HG03108 (cell line): ENCODE data around the gene CLRN1.

Experiments
- ATAC-seq: cut with Tn5 transposase; IDR thresholded peaks from one replicate; pipeline ENCODE4 v1.9.1; 2021; ENCODE audit warnings: moderate library complexity; ENCODE audit not compliant: unreplicated experiment

Gene CLRN1

GRCh38 chr3:150925751-150926201, 46.8 kb downstream of the CLRN1 start:
- peak; percentile 79 for ATAC-seq

- ATAC-seq, result no peak
These were observed 49.9 kb downstream of the CLRN1 start for GRCh38 chr3:150922611-150923010.

DNA sequence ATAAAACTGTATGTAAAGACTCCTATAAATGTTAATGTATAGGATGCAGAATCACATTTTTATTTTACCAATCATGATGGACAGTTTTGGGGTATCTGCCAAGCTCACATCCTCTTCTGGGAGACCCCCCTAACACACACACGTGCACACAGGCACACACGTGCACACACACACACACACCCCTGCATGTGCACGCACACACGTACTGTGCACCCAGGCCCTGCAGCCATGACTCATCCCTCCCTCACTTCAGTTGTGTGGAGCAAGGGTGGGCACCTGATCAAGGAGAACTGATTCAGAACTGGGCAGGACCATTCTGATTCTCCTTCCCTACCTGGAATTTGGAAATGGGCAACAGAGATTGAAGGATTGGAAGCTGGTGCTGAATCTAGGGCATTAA, 51.3 kb downstream of the CLRN1 start:
- ATAC-seq, result no peak

GRCh38 chr3:150920236-150920635, 52.3 kb downstream of the CLRN1 start:
- no peak for ATAC-seq

GRCh38 chr3:150917951-150918350, 54.6 kb downstream of the CLRN1 start:
- no peak for ATAC-seq

- no peak for ATAC-seq
These were observed 59.2 kb downstream of the CLRN1 start for GRCh38 chr3:150913133-150913922.

DNA sequence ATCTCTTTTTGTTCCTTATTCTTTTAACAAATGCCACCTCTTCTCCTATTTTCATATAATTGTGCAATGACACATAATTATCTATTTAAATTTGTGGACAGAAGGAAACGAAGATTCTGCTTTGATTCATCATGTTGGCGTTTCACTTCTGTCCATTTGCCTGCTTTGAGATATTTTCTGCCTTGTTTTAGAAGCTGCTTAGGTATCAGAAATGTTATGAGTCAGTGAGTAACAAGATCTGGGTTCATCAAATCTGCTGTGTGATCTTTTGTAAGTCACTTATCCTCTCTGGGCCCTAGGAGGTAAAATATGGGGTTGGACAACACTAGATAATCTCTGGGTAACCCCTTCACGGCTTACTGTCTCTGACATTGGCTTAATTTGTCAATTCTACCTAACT, 60.0 kb downstream of the CLRN1 start:
- ATAC-seq, result no peak

DNA sequence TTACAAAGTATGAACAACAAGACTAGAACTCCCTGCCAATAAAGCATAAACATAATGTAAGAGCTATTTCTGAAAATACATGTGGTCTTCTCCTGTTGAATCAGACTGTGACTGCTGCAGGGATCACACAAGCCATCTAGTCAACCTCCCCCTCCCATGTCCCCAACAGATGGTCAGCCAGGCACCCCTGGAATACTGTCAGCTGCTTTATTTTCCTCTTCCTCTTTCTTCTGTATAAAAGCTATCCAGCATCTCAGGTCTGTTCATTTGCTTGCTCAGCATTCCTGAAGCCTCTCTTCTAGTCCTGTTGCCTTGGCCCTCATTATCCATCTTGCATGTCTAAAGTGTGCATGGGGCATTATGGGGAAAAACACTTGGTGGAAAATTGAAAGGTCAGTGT, 60.8 kb downstream of the CLRN1 start:
- no peak for ATAC-seq

DNA sequence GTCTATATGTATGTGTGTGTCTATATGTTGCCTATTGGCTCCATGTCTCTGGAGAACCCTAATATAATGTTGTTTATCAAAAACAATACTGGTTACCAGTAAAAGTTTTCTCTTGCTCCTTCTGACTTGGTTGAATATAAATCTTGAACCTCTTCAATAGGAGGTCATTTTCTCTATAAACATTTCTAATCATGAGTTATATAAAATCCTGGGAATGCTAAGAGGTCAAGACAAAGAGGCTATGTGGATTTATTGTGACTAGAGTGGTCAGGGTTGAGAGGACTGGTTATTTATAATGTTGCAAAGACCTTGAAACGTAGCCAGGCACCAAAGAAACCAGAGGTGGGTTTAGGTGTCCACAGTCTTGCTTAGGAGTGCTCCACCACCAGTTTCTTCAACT, 66.1 kb downstream of the CLRN1 start:
- no peak for ATAC-seq

GRCh38 chr3:150905746-150906145, 66.8 kb downstream of the CLRN1 start:
- ATAC-seq, result no peak

DNA sequence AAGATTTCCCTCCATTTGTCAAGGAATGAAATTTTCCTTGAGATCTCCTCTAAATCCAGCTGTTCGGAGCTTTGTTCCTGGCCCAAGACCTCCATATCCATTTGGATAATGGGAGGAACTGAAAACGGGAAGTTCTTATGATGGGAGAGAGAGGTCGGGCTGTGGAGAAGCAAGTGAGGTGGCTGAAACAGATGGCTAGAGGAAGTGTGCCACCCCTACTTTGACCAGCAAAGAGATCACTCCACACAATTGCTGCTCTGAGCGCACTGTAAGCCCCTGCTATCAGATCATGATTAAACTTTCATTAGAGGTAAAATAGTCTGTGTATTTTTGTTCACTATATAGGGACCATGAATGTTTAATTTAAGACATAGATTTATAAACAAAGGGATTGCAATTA, 67.2 kb downstream of the CLRN1 start, which contains the start of gene MINDY4B:
MINDY4B (minus strand) TSS at position 101 of the 400 bp plus-strand sequence; CDS start at position 101, 0 bp downstream.
- no peak for ATAC-seq

- no peak for ATAC-seq
These were observed 69.5 kb downstream of the CLRN1 start for GRCh38 chr3:150902988-150903387.

- no peak for ATAC-seq
These were observed 70.7 kb downstream of the CLRN1 start for GRCh38 chr3:150901793-150902192.

DNA sequence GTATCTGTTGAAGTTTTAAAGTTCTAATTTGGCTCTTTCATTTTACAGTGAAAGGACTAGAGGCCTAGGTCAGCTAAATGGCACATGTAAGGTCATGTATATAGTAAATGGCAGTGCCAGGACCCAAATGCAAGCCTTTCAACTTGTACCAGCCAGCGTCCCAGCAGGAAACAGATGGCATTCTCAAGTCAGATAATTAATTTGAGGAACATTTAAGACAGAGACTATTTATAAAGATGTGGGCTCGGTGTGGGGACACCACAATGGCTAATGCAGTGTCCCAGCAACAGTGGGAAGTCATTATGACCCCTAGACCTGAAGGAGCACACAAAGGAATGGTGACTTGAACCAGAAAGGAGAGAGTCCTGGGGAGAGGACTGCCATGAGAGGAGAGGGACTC, 73.4 kb downstream of the CLRN1 start:
- no peak for ATAC-seq

DNA sequence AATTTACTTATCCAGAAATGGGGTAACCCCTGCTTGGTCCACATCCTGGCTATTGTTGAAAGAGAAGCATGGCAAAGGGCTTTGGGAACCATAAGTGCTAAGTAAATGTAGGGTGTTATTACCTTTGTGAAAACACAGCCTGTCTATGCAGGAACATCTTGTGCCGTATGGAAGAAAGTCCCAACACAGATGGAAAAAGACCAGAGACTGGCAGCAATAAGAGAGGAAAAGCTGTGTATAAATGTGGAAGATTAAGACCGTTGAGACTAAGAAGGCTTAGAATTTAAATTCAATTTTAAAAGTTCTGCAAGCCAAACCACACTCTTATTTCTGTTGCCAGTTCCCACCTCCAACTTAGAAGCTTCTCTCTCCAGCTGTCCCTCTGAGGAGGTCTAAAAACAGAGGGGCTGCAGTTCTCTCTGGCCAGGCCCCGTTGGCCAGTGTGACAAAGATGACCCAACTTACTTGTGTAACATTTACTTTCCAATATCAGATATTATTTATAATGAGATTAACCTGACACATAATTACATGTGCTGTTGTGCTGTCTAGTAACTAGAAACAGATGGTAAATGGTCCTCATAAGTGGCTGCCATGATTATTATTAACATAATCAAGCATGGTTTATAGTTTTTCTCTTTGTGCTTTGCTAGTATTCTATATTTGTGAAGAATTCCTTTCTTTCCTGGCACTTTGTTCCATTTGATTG, 74.3 kb downstream of the CLRN1 start:
- ATAC-seq, result no peak

DNA sequence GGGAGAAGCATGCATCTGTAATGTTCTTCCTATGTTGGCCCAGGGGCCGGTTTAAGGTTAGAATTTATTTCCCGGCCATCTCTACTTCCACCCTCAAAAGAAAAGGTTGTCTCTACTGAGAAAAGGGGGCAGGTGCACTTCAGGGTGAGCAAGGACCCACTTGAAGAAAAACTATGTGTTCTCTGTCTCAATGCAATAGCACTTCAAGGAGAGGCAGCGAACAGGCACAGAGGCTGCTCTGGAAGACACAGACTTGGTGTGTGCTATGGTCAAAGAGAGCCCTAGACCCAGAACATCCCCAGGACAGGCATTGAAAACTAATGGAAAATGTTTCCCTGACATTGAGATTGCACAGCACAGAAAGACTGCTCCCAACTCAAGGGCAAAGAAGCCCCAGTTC, 74.9 kb downstream of the CLRN1 start:
- ATAC-seq, result no peak

DNA sequence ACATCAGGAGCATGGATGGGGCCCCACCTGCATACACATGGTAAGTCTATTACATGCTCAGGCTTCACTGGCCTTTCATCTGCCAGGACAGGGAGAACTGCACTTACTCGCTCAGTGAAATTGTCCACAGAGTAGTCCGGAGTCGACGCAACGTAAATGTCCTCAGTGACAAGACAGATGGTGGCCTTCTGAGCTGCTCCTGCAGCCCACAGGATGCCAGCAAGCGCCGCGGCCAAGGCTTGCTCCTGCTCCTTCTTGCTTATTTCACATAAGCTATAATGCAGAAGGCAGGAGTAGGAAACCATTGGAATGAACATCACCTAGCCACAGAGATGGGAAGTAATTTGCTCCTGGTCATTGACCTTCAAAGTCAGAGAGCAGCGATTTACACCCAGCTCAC, 81.7 kb downstream of the CLRN1 start:
- ATAC-seq, result no peak

- no peak for ATAC-seq
These were observed 82.2 kb downstream of the CLRN1 start for GRCh38 chr3:150890295-150890694.

GRCh38 chr3:150889106-150889505, 83.4 kb downstream of the CLRN1 start:
- no peak for ATAC-seq

GRCh38 chr3:150887031-150887430, 85.5 kb downstream of the CLRN1 start:
- no peak for ATAC-seq

DNA sequence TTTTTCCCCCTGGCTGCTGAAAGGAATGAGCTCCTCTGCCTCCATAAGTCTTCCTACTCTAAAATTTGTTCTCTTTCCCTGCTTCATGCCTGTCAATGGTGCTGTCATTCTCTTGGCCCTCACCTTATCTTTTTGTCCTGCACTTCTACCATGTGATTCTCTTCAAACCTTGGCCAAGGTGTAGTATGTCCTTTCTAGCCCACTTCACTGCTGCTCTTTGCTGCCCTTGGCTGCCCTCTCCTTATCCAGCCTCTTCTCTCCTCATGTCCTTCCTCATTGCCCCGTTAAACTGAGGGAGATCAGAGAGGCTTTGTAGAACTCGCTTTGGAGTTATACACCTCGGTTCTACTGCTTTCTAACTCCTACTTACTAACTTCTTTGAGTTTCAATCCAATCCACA, 87.0 kb downstream of the CLRN1 start:
- ATAC-seq, result no peak

GRCh38 chr3:150878996-150879575, 93.4 kb downstream of the CLRN1 start:
- no peak for ATAC-seq
